RPMI7951 (cell line): Measurements from ENCODE around the gene DBH. TPM values are rescaled to one million over a fixed set of nuclear protein-coding genes. Genes with fewer than 3 reads are reported as not detected.
"Not testable (repeated sequence)": the region's sequence is repeated elsewhere in the genome, so short reads cannot be mapped to it uniquely, and the experiment has no call there.

Experiments
- DNase-seq: peaks from one replicate; pipeline ENCODE4 v3.0.0-alpha.2; 2012; ENCODE audit warnings: low read depth
- total RNA-seq: library from RNA; depleted of rRNA; stranded (reverse); fragments of >200 nt; shearing (Covaris generic); gene quantifications from 2 replicates; pipeline ENCODE4 v1.2.3, GENCODE V29; 2014

The DBH gene
- total RNA-seq, 1 experiment from 2014 or later, result not detected

DNA sequence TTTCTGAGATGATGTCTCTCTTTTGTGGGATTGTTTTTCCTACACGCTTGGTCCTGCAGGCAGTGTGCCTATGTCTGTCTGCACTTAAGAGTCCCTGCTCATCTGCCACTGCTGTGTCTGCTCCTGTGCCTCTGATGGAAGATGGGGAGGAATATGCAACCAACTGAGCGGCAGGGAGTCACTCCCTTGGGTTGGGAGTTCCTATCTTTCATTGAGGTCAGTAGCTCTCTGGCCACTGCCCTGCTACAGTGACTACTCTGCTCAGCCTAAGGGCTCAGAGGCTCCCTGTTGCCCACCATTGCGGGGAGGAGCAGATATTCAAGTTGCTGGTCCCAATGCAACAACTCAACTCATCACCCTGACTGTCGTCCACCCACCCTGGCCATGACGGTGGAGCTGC is 13.6 kb upstream of the DBH start:
- DNase-seq, result no peak

DNA sequence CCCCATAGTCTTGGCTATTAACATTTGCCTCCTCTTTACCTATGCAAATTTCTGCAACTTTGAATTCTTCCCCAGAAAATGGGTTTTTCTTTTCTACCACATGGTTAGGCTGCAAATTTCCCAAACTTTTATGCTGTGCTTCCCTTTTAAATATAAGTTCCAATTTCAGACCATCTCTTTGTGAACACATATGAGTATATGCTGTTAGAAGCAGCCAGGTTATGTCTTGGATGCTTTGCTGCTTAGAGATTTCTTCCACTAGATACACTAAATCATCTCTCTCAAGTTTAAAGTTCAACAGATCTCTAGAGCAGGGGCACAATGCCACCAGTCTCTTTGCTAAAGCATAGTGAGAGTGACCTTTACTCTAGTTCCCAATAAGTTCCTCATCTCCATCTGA is 10.2 kb upstream of the DBH start:
- DNase-seq, result not testable (repeated sequence)

DNA sequence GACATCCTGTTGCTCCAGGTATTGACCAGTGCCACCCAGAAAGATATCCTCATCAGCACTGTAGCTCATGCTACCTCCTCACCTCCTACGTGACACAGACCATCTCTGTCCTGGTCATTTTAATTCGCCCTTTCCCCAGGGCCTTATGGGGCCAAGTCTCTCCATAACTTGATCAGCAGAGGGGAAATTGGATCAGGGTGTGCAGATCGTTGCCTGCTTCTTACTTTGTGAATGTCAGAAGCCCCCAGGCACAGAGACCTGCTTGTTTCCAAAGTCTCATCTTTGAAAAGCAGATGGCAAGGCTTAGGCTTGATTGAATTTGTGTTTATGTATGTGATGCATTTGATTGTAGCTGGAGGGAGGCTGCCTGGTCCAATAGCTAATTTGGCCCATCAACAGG is 8.8 kb upstream of the DBH start:
- DNase-seq, result no peak

- no peak for DNase-seq
These were observed 7.4 kb upstream of the DBH start for GRCh38 chr9:133628766-133629165.

GRCh38 chr9:133629221-133630110 is 6.7 kb upstream of the DBH start:
- DNase-seq, result no peak

DNA sequence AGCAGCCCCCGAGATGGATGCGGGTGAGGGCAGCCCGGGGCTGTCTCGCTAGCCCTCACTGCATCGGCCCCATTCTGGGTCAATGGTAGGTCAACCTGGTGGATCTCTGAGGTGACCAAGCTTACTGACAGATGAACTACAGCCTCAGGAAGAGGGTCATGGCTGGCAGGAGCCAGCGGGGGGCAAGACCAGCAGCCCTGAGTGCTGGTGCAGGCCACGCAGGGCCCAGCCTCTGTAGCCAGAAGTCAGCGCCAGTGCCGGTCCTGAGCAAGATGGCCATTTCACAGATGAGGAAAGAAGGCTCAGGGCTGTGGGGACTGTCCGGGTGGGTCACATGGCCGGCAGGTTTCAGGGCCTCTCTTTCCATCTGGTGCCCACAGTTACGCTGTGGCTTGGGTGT is 5.1 kb upstream of the DBH start:
- DNase-seq, result no peak

DNA sequence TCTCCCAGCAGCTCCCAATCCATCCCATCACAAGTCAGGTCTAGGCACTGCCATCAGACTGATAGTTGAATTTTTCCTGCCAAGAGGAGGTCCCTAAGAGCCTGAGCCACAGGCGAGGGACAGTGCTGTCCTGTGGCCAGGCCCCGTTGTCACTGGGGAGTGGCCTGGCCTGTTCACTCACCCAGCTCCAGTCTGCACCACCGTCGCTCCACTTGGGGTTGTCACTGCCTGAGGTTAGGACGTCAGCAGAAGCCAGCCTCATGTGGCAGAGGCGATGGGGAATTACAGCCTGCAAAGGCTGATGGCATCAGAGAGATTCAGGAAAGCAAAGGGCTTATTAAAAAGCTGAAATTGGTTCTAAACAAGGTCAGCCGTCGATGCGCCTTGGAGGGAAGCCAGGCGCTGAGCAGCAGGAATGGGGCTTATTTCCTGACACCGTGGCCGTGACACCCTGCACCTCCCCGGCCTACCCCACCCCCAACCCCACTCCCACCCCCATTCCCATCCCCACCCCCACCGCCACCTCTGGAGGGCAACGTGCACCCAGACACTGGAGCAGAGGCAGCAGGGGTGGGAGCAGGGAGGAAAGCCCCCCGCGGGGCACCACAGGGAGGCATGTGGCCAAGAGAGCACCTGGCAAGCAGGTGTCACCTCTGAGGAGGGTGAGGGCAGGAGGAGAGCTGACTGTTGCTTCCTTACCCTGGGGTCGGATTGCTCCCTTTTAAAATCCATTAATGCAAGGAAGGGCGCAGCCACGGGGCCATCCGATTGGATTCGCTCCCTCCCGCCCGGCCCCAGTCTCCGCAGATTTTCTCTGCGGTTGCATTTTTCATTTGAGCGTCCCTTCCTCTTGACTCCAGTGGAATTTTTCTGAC is 3.1 kb upstream of the DBH start:
- DNase-seq, result no peak

DNA sequence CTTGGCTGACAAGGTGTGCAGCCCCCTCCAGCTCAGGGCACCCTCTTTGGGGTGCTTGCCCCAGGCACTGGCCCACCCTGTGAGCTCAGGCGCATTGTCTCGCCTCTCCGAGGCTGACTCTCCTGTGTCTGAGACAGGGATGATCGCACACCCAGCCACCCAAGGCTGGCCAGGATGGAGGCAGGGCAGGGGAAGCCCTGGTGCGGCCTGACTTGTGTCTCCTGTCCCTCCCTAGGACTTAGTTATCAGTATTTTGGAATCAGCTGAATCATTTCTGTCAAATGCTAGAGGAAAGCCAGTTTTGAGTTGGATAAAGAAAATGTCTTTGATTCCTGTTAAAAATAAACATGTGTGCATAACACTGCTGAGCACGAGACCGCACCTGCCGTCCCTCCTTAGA is 2.5 kb upstream of the DBH start:
- DNase-seq, result no peak

DNA sequence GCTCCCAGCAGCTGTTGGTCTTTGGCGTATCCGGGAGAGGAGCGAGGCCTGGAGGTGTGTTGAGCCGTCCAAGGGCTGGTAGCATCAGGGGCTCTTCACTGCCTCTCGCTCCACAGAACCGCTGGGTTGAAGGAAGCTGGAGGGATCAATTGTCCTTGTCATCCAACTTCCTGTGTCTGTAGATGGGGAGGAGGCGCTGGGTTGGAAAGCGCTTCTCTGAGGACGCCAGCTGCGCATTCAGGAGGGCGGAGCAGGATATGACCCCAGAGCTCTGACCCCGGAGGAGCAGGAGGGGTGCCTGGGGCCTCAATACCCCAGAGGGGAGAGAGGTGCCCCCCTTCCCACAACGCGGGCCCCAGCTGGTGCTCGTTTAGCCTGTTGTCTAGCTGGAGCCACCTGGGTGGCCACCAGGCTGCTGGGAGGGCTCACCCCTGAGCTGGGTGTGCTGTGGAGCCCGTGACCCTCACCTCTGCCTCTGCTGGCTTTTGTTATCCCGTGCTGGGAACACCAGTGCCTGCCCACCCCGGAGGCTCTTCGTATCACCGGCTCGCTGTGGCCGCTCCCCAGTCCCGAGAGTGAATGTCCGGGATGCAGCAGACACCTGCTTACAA is 2.0 kb upstream of the DBH start:
- no peak for DNase-seq

GRCh38 chr9:133635098-133635497 is 1.1 kb upstream of the DBH start:
- no peak for DNase-seq

- DNase-seq, result no peak
These were observed 739 bp downstream of the DBH start for GRCh38 chr9:133636902-133637301.

DNA sequence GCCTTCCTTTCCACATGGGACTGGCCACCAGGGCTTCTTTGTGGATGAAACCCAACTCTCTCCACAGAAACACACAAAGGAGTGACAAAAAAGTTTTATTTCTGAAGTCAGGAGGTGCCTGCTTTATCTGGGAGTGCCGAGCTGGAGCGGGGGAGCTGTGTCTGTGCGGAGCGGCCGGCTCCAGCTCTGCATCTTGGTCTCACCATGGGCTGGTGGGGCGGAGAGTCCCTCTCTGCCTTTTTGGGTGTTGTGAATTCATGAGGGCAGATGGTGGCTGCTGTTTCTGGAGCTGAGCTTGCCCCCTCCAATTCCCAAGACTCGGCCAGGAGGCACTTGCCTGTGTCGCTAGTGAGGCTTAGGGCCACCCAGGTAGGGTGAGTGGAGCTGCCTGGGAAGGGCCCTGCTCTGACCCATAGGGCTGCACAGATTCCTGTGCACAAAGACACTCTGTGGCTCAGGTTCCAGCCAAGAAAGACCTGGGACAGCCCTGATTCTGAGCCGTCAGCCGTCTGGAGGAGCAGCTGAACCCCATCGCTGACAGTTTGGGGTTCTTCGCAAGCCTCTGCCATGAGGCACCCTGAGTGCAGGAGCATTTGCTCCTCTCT is 1.4 kb downstream of the DBH start:
- no peak for DNase-seq

DNA sequence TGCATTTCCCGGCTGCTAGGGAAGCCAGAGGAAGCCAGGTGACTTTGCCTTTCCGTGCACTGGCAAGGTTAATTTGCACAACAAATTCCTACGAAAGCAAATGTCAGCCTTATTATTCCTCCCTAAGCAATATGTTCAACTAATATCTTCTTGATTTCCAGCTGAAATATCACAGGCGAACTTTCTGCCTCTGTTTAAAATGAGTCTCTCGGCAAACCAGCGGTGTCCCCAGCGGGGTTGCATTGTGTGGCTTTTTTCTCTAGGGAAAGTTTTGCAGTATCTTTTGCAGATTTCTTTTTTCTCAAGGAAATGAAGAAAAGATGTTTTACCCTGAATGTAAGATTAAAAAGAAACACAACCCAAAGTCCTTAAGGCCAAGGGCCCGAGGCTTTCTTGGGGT is 1.9 kb downstream of the DBH start:
- no peak for DNase-seq

DNA sequence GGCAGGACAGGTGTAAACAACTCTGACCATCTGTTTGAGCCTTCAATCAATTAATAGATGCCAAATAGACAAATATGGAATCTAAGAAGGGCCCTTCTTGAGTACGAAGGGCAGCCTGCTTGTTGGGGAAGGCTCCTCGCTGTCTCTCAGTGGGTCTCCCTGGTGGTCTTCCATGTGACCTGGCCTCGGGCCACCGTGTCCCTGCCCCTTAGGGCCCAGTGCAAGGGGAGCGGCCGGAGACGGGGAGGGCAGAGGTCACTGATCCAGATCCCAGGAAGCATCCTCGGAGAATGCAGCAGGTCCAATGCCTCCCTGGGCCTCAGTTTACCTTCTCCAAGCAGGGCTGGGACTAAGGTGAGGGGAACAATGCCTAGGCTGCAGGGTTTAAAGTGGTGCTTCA is 2.5 kb downstream of the DBH start:
- no peak for DNase-seq

- DNase-seq, result no peak
These were observed 3.5 kb downstream of the DBH start for GRCh38 chr9:133639613-133640012.

GRCh38 chr9:133640160-133640559 is 4.0 kb downstream of the DBH start:
- no peak for DNase-seq

DNA sequence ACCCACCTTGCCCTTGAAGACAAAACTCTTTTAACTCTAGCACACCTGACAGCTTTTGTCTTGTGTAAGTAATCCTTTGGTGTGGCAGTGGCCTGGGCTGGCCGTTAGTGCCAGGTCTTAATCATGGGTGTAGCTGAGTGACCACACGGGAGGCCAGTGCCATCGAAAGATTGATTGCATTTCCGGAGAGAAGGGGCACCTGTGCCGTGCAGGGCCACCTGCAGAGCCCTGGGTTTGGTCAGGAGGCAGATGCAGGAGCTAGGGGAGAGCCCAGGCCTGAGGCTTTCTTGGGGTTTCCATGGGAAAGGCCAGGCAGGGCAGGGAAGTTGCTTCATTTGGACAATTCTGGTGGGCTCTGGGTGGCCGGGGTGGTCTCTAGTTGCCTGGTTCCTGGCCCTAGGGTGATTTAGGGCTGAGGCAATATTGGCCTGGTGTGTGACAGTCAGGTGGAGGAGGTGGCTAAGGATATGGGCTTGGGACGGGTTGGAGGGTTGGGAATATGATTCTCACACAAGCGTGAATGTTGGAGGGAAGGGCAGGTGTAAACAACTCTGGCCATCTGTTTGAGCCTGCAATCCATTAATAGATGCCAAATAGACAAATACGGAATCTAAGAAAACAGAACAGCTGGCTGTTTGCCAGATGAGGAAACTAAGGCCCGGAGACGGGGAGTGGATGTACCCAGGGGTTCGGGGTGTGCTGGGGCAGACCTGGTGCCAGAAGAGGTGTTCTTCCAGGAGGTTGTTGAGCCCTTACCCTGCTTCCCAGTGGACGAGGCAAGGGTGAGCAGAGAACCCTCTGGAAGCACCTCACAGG is 4.6 kb downstream of the DBH start:
- no peak for DNase-seq

GRCh38 chr9:133641396-133641655 is 5.2 kb downstream of the DBH start:
- DNase-seq, result no peak

GRCh38 chr9:133641861-133642595 is 5.9 kb downstream of the DBH start:
- no peak for DNase-seq

DNA sequence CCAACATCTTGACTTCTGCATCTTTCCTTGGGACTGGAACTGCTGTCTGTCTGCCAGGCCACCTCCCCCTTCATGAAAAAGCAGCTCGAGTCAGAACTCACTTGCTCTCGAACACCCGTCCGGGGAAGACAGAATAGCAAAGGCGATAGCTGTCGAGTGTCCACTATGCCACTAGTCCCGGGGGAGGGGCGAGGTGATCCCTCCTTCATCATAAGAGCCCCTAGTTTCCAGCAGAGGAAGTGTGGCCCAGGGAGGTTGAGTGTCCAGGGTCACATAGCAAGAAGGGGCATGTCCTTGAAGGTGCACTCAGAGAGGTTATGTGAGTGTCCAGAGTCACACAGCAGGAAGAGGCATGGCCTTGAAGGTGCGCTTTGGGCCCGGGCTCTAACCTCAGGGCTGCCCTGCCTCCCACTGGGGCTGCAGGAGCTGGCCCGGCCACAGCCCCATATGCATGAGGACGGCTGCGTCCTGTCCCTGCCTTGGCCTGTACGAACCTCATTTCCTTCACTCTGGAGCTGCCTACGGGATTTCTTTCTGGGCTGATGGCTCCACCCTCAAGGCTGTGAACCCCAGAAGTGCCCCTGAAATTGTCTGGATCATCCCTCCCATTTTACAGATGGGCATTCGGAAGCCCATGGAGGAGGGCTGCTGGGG is 6.7 kb downstream of the DBH start:
- no peak for DNase-seq
